ENCODE data around the gene SLC43A1. TPM values are rescaled to one million over a fixed set of nuclear protein-coding genes. Genes with fewer than 3 reads are reported as not detected.

SLC43A1 gene
- total and polyA plus RNA-seq, 4 donors = 85.6 to 171 (median 107) TPM

DNA sequence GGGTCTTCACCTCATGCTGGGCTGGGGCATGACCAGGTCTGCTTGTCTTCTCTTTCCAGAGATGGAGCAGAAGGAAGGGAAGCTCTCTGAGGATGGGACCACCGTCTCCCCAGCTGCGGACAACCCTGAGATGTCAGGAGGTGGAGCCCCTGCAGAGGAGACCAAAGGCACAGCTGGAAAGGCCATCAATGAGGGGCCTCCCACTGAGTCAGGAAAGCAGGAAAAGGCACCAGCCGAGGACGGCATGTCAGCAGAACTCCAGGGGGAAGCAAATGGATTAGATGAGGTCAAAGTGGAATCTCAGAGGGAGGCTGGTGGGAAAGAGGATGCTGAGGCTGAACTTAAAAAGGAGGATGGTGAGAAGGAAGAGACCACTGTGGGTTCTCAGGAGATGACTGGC is 27.1 kb upstream of the SLC43A1 start:
- Histone ChIP-seq H3K9me3 (ENCODE audit: control insufficient read depth in 4 of 4, low read length in 3 of 4) (no peaks in the 10 kb centered on the region), H3K27me3 (ENCODE audit: control insufficient read depth in 4 of 4, insufficient read depth in 4 of 4, low read length in 3 of 4) (no peaks in the 10 kb centered on the region), H3K9ac (ENCODE audit: low read depth in 1 of 2, low read length in 2 of 2) (no peak overlapping the region), H3K4me3 (ENCODE audit: low read depth in 1 of 3, low read length in 3 of 3) (no peak overlapping the region), H3K4me1 (ENCODE audit: control insufficient read depth in 4 of 4, insufficient read depth in 4 of 4, low read length in 3 of 4) (no peaks in the 10 kb centered on the region), H3K36me3 (ENCODE audit: control insufficient read depth in 4 of 4, insufficient read depth in 3 of 4, low read depth in 1 of 4, low read length in 3 of 4) (peaks cover 0 to 2% (median 0%) of the 10 kb centered on the region in 4 donors), H3K27ac (ENCODE audit: low read depth in 1 of 2, low read length in 2 of 2) (no peak overlapping the region)
- DNase-seq (ENCODE audit: low spot score) = no peak
- TF ChIP-seq HNF4A (conservative IDR thresholded peaks at IDR 0.05) (no peak), HNF4G (IDR thresholded peaks at IDR 0.05) (no peak), TAF1 (conservative IDR thresholded peaks at IDR 0.05) (no peak), FOXA2 (IDR thresholded peaks at IDR 0.05) (no peak), YY1 (IDR thresholded peaks at IDR 0.05) (no peak), RAD21 (IDR thresholded peaks at IDR 0.05) (no peak), EGR1 (IDR thresholded peaks at IDR 0.05; ENCODE audit: low read depth in 2 of 2) (no peak), SP1 (IDR thresholded peaks at IDR 0.05) (no peak), FOXA1 (IDR thresholded peaks at IDR 0.05) (no peak), JUND (IDR thresholded peaks at IDR 0.05) (no peak), GABPA (IDR thresholded peaks at IDR 0.05 in 1 of 2, conservative IDR thresholded peaks at IDR 0.05 in 1 of 2) (no peak), NR2F2 (IDR thresholded peaks at IDR 0.05) (no peak), RXRA (IDR thresholded peaks at IDR 0.05) (no peak)
- TF ChIP-seq, protein P1, sequence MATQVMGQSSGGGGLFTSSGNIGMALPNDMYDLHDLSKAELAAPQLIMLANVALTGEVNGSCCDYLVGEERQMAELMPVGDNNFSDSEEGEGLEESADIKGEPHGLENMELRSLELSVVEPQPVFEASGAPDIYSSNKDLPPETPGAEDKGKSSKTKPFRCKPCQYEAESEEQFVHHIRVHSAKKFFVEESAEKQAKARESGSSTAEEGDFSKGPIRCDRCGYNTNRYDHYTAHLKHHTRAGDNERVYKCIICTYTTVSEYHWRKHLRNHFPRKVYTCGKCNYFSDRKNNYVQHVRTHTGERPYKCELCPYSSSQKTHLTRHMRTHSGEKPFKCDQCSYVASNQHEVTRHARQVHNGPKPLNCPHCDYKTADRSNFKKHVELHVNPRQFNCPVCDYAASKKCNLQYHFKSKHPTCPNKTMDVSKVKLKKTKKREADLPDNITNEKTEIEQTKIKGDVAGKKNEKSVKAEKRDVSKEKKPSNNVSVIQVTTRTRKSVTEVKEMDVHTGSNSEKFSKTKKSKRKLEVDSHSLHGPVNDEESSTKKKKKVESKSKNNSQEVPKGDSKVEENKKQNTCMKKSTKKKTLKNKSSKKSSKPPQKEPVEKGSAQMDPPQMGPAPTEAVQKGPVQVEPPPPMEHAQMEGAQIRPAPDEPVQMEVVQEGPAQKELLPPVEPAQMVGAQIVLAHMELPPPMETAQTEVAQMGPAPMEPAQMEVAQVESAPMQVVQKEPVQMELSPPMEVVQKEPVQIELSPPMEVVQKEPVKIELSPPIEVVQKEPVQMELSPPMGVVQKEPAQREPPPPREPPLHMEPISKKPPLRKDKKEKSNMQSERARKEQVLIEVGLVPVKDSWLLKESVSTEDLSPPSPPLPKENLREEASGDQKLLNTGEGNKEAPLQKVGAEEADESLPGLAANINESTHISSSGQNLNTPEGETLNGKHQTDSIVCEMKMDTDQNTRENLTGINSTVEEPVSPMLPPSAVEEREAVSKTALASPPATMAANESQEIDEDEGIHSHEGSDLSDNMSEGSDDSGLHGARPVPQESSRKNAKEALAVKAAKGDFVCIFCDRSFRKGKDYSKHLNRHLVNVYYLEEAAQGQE (IDR thresholded peaks at IDR 0.05) = no peak
- TF ChIP-seq, protein P2, sequence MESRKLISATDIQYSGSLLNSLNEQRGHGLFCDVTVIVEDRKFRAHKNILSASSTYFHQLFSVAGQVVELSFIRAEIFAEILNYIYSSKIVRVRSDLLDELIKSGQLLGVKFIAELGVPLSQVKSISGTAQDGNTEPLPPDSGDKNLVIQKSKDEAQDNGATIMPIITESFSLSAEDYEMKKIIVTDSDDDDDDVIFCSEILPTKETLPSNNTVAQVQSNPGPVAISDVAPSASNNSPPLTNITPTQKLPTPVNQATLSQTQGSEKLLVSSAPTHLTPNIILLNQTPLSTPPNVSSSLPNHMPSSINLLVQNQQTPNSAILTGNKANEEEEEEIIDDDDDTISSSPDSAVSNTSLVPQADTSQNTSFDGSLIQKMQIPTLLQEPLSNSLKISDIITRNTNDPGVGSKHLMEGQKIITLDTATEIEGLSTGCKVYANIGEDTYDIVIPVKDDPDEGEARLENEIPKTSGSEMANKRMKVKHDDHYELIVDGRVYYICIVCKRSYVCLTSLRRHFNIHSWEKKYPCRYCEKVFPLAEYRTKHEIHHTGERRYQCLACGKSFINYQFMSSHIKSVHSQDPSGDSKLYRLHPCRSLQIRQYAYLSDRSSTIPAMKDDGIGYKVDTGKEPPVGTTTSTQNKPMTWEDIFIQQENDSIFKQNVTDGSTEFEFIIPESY (IDR thresholded peaks at IDR 0.05) = no peak
- TF ChIP-seq, protein P3, sequence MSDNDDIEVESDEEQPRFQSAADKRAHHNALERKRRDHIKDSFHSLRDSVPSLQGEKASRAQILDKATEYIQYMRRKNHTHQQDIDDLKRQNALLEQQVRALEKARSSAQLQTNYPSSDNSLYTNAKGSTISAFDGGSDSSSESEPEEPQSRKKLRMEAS (IDR thresholded peaks at IDR 0.05) = no peak
- TF ChIP-seq, protein P4, sequence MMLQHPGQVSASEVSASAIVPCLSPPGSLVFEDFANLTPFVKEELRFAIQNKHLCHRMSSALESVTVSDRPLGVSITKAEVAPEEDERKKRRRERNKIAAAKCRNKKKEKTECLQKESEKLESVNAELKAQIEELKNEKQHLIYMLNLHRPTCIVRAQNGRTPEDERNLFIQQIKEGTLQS (IDR thresholded peaks at IDR 0.05) = no peak
- TF ChIP-seq, protein P5, sequence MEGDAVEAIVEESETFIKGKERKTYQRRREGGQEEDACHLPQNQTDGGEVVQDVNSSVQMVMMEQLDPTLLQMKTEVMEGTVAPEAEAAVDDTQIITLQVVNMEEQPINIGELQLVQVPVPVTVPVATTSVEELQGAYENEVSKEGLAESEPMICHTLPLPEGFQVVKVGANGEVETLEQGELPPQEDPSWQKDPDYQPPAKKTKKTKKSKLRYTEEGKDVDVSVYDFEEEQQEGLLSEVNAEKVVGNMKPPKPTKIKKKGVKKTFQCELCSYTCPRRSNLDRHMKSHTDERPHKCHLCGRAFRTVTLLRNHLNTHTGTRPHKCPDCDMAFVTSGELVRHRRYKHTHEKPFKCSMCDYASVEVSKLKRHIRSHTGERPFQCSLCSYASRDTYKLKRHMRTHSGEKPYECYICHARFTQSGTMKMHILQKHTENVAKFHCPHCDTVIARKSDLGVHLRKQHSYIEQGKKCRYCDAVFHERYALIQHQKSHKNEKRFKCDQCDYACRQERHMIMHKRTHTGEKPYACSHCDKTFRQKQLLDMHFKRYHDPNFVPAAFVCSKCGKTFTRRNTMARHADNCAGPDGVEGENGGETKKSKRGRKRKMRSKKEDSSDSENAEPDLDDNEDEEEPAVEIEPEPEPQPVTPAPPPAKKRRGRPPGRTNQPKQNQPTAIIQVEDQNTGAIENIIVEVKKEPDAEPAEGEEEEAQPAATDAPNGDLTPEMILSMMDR (IDR thresholded peaks at IDR 0.05; ENCODE audit: low read depth, low read length, missing input control) = no peak
- 87% methylated on average over 4 of the region's 4 CpGs for WGBS

Measured in liver (tissue), 9 donors.